Measurements from ENCODE around the gene FAM210B. TPM values are rescaled to one million over a fixed set of nuclear protein-coding genes. Genes with fewer than 3 reads are reported as not detected.

Gene FAM210B
- total RNA-seq (2022; extraction: Qiagen RNA extraction; ENCODE audit: low read depth): 7.6 to 12.4 TPM (median 12.3 TPM) in 5 replicates

GRCh38 chr20:56358600-56359211 lies at the start of gene FAM210B:
Gene FAM210B, plus strand, starts transcription at chr20:56358974. Its CDS starts 32 bp downstream, at chr20:56359006.

GRCh38 chr20:56392132-56392880 lies 33.5 kb downstream of the FAM210B start, which contains the start of the genes AURKA and CSTF1:
Gene AURKA, minus strand, starts transcription at chr20:56392215. Its CDS starts 4,018 bp downstream, at chr20:56388197.
Gene CSTF1, plus strand, starts transcription at chr20:56392645. Its CDS starts 2,908 bp downstream, at chr20:56395553.

GRCh38 chr20:56411759-56412472 lies 53.1 kb downstream of the FAM210B start, which contains the start of gene CASS4:
Gene CASS4, plus strand, starts transcription at chr20:56412260. Its CDS starts 199 bp downstream, at chr20:56412459.

Other genes with a start within 250 kb of the FAM210B start
- gene MC3R, start 110.2 kb upstream of the FAM210B start, total RNA-seq (2022; extraction: Qiagen RNA extraction; ENCODE audit: low read depth): not detected in 5 replicates
- 102 to 115 TPM (median 110 TPM) in 5 replicates for gene AURKA, start 33.2 kb downstream of the FAM210B start, total RNA-seq (2022; extraction: Qiagen RNA extraction; ENCODE audit: low read depth)
- 33.6 to 40.4 TPM (median 38.5 TPM) in 5 replicates for gene CSTF1, start 33.7 kb downstream of the FAM210B start, total RNA-seq (2022; extraction: Qiagen RNA extraction; ENCODE audit: low read depth)
- gene CASS4, start 53.3 kb downstream of the FAM210B start, total RNA-seq (2022; extraction: Qiagen RNA extraction; ENCODE audit: low read depth): 0.03 to 0.08 TPM (median 0.05 TPM) in 3 of 5 replicates, not detected in the others
- gene RTF2, start 109.7 kb downstream of the FAM210B start, total RNA-seq (2022; extraction: Qiagen RNA extraction; ENCODE audit: low read depth): 80.1 to 100 TPM (median 88.8 TPM) in 5 replicates
- gene FAM209A, start 165.8 kb downstream of the FAM210B start, total RNA-seq (2022; extraction: Qiagen RNA extraction; ENCODE audit: low read depth): 0.21 to 0.59 TPM (median 0.31 TPM) in 4 of 5 replicates, not detected in the other
- gene FAM209B, start 174.3 kb downstream of the FAM210B start, total RNA-seq (2022; extraction: Qiagen RNA extraction; ENCODE audit: low read depth): 0.25 to 0.59 TPM (median 0.48 TPM) in 4 of 5 replicates, not detected in the other

Measured in A549 treated with RU486 at 1 μM for 4 hours (cell line).